Measurements from ENCODE around the gene EEA1.

GRCh38 chr12:92961949-92962348, 32.9 kb upstream of the EEA1 start:
- no peak for TF ChIP-seq CTCF (IDR thresholded peaks at IDR 0.05)
- TF ChIP-seq POLR2AphosphoS5 (IDR thresholded peaks at IDR 0.05; ENCODE audit: insufficient read depth in 1 of 2, low read depth in 1 of 2), result no peak

Measured in vagina (tissue), 2 donors.